LNCaP clone FGC (cell line): Measurements from ENCODE around the gene CSGALNACT2.
A peak's percentile ranks its signal among the peaks of the same experiment; 100 is the strongest.

ENCODE experiments used
- DNase-seq: peaks from one replicate; pipeline ENCODE4 v3.0.0-alpha.2; 2011; ENCODE audit warnings: low read depth
- H3K4me3 ChIP-seq: 2 replicates; pipeline ENCODE4 v1.5.1; 2011; ENCODE audit warnings: mild to moderate bottlenecking, low read depth, low read length, control low read depth
- CTCF ChIP-seq: IDR thresholded peaks from 2 replicates; pipeline ENCODE4 v1.5.1; 2012; ENCODE audit warnings: mild to moderate bottlenecking; ENCODE audit not compliant: control insufficient read depth, insufficient read depth; ENCODE audit errors: extremely low read depth

CSGALNACT2 gene

GRCh38 chr10:43202657-43203447, 64.6 kb downstream of the CSGALNACT2 start:
- H3K4me3 ChIP-seq: no peak overlapping the region
- TF ChIP-seq CTCF: no peak
- DNase-seq: no peak

GRCh38 chr10:43203448-43204041, 65.3 kb downstream of the CSGALNACT2 start:
- TF ChIP-seq CTCF: no peak
- no peak for DNase-seq
- H3K4me3 ChIP-seq: no peak overlapping the region

GRCh38 chr10:43204042-43204942, 66.0 kb downstream of the CSGALNACT2 start:
- no peak for DNase-seq
- no peak for TF ChIP-seq CTCF
- H3K4me3 ChIP-seq: no peak overlapping the region

- peak; percentile 78 for TF ChIP-seq CTCF
- DNase-seq: peak; percentile 26
Observed at GRCh38 chr10:43204943-43205671, 66.9 kb downstream of the CSGALNACT2 start.

GRCh38 chr10:43205681-43206390, 67.6 kb downstream of the CSGALNACT2 start:
- H3K4me3 ChIP-seq: no peak overlapping the region
- no peak for TF ChIP-seq CTCF
- DNase-seq: no peak

More at GRCh38 chr10:43204943-43205671, 66.9 kb downstream of the CSGALNACT2 start:
- H3K4me3 ChIP-seq: no peak overlapping the region
